GM12892 (cell line): ENCODE results near the gene ZCCHC2. TPM values are rescaled to one million over a fixed set of nuclear protein-coding genes. Genes with fewer than 3 reads are reported as not detected.

Experiments used
- DNase-seq: peaks from one replicate; pipeline ENCODE4 v3.0.0; 2011; ENCODE audit not compliant: insufficient read length
- FAIRE-seq: peaks from 2 replicates; lab custom pipeline; 2011; peaks lifted over from hg19 to GRCh38; lab: Jason Lieb, UNC
- POLR2A ChIP-seq: IDR thresholded peaks from 2 replicates; pipeline ENCODE4 v1.6.1; 2011; ENCODE audit warnings: low read depth, low read length, control low read depth
- POLR2AphosphoS5 ChIP-seq: IDR thresholded peaks from 2 replicates; pipeline ENCODE4 v1.6.1; 2011; ENCODE audit warnings: low read depth, low read length, control low read depth
- TAF1 ChIP-seq: IDR thresholded peaks from 2 replicates; pipeline ENCODE4 v1.6.1; 2011; ENCODE audit warnings: low read depth, mild to moderate bottlenecking, control low read depth, low read length, borderline replicate concordance
- polyA plus RNA-seq: library from polyadenylated mRNA; unstranded; fragments of >200 nt; gene quantifications from one replicate; pipeline ENCODE4 v1.2.1, GENCODE V29; 2012; ENCODE audit warnings: missing spikeins, inconsistent platforms; ENCODE audit not compliant: missing spikeins

The ZCCHC2 gene
- 10.5 TPM for polyA plus RNA-seq

DNA sequence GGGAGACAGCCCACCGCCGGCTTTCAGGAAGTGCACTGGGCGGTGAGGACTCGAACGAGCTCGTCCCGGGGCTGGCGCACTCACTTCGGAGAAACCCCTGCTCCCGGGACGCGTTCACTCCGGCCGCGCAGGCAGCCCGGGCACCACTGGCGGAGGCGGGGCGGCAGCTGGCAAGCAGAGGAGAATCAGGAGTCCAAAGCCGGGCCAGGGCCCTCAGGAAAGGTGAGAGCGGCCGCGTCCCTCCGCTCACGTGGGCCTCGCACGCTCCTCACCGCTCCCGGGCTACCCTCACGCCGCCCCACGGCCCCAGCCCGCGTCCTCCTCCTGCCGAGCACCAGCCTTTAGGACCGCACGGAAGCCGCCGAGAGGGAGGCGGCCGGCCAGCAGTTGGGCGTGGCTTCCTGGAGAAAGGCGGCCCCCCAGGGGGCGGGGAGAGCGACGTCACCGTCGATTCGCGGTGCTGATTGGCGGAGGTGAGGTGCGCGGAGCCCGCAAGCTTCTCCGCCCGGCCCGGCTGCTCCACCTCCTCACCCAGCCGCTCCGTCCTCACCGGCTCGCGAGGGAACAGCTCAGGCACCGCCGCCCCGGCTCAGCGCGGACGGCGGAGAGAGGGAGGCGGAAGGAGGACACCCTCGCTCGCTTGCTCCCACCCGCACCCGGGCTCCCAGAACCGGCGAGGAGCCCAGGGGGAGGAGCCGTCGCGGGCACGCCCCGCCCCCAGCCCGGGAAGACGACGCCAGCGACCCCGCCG is at the start of gene ZCCHC2:
ZCCHC2 (plus strand) TSS at position 522 of the 751 bp plus-strand sequence. CDS start 400 bp downstream, outside the sequence.
- FAIRE-seq (peak; percentile 99), DNase-seq (peak; percentile 78)
- 0 out of 2 replicates have a peak, but pooled peaks have one; percentile 61 for TF ChIP-seq POLR2AphosphoS5
- peak; percentile 79 for TF ChIP-seq POLR2A
- peak; percentile 97 for TF ChIP-seq TAF1

DNA sequence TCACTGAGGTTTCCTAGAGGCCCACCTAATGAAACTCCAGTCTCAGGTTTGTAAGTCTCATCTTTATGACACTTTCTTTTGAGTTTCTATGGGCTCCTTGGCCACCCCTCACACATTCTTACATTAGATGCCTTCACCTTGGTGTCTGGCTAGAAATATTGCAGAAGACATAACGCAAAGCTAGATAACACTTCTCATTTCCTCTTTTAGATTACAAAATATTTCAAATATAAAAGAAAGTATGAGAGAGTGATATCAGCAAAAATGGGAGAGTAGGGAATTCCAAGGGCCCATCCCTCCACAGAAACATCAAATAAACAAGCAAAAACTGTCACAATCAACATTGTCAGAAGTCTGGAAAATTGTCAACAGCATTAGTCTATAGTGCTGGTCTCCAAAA is 43.3 kb upstream of the ZCCHC2 start:
- FAIRE-seq (no peak), DNase-seq (no peak)
- TF ChIP-seq TAF1, result no peak
- no peak for TF ChIP-seq POLR2AphosphoS5
- TF ChIP-seq POLR2A, result no peak

DNA sequence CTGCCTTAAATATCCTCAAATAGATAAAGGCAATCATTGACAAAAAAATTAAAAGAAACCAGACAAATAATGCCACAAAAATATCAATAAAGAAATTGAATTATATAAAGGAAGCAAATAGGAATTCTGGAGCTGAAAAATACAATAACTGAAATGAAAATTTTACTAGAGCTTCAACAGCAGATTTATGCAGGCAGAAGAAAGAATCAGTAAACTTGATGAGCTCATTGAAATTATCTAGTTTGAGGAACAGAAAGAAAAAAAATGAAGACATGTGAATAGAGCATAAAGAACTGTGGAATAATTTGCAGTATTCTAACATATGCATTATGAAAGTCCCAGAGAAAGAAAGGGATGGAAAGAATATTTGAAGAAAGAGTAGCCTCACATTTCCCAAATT is 41.9 kb upstream of the ZCCHC2 start:
- TF ChIP-seq POLR2A, result no peak
- no peak for TF ChIP-seq TAF1
- TF ChIP-seq POLR2AphosphoS5, result no peak
- DNase-seq (no peak), FAIRE-seq (no peak)

DNA sequence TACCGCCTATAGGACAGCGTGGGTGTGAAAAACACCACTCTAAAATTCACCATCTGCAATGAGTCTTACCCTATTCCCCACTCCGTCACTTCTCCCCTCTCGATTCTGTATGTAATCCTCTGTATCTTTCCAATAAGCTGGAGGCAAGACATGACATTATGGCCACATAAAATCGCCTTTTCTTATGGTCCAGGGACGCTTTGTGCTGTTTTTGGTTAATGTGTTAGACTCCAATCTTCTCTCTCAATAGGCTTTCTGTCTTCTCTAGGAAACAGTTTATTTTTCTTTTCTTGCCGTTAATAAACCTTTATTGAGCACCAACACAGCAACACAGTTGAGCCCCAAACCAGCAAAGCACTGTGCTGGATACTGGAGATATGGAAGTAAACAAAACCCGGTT is 37.9 kb upstream of the ZCCHC2 start:
- DNase-seq, result no peak
- no peak for TF ChIP-seq POLR2A
- no peak for TF ChIP-seq POLR2AphosphoS5
- no peak for TF ChIP-seq TAF1
- no peak for FAIRE-seq

DNA sequence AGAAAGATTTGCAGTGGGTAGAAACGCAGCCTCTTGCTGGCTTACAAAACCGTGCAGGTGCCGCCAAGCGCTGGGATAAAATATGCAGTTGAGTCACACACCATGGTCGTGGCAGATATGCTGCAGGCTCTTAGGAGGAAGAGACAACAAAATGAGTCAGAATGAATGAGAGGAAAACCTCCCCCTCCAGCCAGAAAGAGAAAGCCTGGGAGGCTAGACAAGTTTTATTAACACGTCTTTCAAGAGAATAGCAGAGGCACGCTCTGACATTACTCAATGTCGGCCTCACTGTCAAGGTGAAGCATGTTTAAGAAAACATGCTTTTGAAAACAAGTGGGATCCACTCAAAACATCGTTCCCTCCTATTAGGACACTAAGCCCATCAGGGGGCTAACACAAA is 37.1 kb upstream of the ZCCHC2 start:
- FAIRE-seq (no peak), DNase-seq (no peak)
- TF ChIP-seq TAF1, result no peak
- TF ChIP-seq POLR2A, result no peak
- TF ChIP-seq POLR2AphosphoS5, result no peak

DNA sequence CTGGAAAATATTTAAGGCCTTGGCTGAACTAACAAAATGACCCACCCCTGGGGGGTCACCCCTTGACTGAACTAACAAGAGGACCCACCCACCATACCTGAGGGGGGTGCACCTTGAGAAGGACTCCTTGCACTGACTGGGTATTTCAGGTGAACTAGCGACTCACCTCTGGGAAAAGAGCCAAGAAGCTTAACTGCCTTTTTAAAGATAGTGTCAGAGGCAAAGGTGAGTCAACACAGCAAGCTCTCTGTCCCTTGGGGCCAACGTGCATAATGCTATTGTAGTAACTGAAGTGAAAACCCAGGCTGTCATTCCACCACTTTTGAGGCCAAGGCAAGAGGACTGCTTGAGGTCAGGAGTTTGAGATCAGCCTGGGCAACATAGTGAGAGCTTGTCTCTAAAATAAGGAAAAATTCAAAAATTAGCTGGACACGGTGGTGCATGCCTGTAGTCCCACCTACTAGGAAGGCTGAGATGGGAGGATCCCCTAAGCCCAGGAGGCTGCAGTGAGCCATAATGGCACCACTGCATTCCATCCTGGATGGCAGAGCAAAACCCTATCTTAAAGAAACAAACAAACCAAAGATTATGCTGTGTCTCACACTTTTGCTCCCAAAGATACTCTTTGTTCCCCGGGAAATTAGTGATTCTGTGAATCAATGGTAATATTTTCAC is 36.4 kb upstream of the ZCCHC2 start:
- no peak for TF ChIP-seq POLR2AphosphoS5
- TF ChIP-seq POLR2A, result no peak
- no peak for TF ChIP-seq TAF1
- FAIRE-seq (no peak), DNase-seq (no peak)

DNA sequence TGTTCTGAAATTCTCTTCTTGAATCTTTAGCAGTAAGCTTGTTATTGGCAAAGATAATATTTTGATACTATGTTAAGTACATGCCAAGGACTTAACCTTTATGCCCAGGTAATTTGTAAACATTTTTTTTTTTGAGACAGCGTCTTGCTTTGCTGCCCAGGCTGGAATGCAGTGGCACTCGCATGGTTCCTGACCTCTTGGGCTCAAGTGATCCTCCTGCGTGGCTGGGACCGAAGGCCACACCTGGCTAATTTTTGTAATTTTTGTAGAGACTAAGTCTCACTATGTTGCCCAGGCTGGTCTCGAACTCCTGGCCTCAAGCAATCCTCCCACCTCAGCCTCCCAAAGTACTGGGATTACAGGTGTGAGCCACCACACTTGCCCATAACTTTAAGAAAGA is 35.7 kb upstream of the ZCCHC2 start:
- TF ChIP-seq POLR2A (no peak), TAF1 (no peak), POLR2AphosphoS5 (no peak)
- DNase-seq, result no peak
- FAIRE-seq, result no peak

DNA sequence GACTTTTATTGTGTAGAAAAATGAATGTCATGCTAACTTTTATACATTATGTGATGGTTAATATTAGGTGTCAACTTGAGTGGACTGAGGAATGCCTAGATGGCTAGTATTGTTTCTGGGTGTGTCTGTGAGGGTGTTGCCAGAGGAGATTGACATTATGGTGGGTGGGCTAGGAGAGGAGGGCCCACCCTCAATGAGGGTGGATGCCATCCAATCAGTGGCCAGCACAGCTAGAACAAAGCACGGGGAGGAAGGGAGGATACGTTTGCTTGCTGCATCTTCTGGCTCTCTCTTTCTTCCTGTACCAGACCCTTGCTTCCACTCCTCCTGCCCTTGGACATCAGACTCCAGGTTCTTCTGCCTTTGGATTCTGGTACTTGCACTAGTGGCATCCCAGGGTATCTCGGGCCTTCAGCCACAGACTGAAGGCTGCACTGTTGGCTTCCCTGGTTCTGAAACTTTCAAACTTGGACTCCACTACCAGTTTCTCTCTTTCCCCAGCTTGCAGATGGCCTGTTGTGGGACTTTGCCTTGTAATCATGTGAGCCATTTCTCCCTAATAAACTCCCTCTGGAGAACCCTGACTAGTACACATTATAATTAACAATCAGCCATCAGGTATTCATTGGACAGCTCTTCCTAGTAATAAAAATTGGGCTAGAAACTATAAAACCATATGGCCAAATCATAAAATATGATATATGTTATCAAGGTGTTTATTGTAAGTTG is 31.7 kb upstream of the ZCCHC2 start:
- DNase-seq (no peak), FAIRE-seq (no peak)
- TF ChIP-seq POLR2A (no peak), POLR2AphosphoS5 (no peak), TAF1 (no peak)

DNA sequence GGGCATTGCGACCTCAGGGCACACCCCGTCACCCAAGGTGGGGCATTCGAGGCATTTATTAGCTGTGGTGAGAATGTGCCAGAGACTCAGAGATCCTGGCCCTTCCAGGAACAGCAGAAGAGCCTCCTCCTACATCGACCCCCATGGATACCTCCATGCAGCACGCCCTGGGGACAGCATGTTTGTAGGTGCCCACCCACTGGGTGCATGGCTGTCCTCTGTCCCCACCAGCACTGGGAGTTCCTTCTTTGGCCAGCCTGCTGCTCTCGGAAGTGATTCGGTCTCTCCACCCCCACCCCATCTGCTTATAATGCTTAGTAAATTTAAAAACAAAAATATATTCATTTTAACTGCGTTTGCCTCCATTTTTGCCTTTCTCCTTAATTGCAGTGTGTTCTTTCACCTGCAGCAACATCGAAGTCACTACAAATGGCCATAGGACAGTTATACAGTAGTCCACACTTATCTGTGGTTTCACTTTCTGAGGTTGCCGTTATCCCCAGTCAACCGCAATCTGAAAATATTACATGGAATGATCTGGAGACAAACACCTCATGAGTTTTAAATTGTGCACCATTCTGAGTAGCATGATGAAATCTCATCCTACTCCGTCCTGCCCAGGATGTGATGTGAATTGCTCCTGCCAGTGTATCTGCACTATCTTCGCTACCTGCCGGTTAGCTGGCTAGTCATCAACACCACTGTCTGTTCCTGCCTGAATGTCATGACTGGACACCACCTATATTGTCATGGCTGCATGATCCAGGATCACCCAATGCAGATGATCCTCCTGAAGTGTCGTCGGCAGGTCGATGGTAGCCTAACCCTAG is 29.6 kb upstream of the ZCCHC2 start:
- DNase-seq (no peak), FAIRE-seq (no peak)
- no peak for TF ChIP-seq POLR2AphosphoS5

DNA sequence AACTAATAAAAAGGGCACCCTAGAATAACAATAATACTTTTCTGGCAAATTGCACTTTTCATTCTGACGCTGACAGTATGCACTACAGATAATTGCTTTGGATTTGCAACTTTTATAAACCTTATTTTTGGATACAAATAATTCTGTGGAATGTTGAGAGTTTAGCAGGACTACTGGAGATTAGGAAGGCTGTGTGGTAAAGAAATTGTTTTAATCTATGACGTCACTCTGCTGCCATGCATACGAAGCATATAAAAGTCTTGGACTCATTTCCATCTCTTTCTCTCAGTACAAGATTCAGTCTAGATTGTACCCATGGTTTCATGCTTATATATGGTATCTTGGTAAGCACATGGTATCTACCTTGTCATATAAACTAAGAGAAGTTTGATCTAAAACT is 28.1 kb upstream of the ZCCHC2 start:
- TF ChIP-seq POLR2A (no peak), TAF1 (no peak), POLR2AphosphoS5 (no peak)
- FAIRE-seq (no peak), DNase-seq (no peak)

DNA sequence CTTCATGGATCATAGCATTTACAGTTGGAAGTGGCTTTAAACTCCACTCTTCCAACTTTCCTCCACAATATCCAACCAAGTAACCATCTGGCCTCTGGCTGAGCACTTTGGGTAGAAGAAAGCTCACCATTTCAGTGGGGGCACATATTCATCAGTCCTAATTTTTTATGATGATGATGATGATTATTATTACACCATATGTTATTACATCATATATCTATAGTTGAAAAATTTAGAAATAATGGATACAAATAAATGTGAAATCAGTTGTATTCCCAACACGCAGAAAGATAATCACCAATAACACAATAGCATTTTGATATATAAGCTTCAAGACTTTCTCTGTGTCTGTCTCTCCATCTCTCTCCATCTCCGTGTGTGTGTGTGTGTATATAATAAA is 26.6 kb upstream of the ZCCHC2 start:
- no peak for TF ChIP-seq TAF1
- no peak for TF ChIP-seq POLR2A
- no peak for TF ChIP-seq POLR2AphosphoS5
- FAIRE-seq (no peak), DNase-seq (no peak)
